ENCODE measurements around the gene DNAJB7.
"Not testable (repeated sequence)": the region's sequence is repeated elsewhere in the genome, so short reads cannot be mapped to it uniquely, and the experiment has no call there.

Gene DNAJB7

GRCh38 chr22:40844951-40845350 is 17.0 kb downstream of the DNAJB7 start:
- DNase-seq (ENCODE audit: low read depth): no peak

GRCh38 chr22:40838486-40838885 is 23.4 kb downstream of the DNAJB7 start:
- DNase-seq (ENCODE audit: low read depth): no peak

- DNase-seq (ENCODE audit: low read depth): no peak
These were observed 27.3 kb downstream of the DNAJB7 start for GRCh38 chr22:40834619-40835018.

GRCh38 chr22:40829131-40829530 is 32.8 kb downstream of the DNAJB7 start:
- DNase-seq (ENCODE audit: low read depth): no peak

- DNase-seq (ENCODE audit: low read depth): no peak
These were observed 34.8 kb downstream of the DNAJB7 start for GRCh38 chr22:40826984-40827741.

- DNase-seq (ENCODE audit: low read depth): not testable (repeated sequence)
These were observed 35.6 kb downstream of the DNAJB7 start for GRCh38 chr22:40826292-40826691.

- no peak for DNase-seq (ENCODE audit: low read depth)
These were observed 38.5 kb downstream of the DNAJB7 start for GRCh38 chr22:40823426-40823825.

GRCh38 chr22:40819599-40820140 is 42.2 kb downstream of the DNAJB7 start:
- DNase-seq (ENCODE audit: low read depth): no peak

GRCh38 chr22:40818747-40819598 is 42.9 kb downstream of the DNAJB7 start, which contains the start of gene SLC25A17:
SLC25A17 (minus strand) TSS chr22:40819346; CDS start chr22:40819248, 98 bp downstream.
- DNase-seq (ENCODE audit: low read depth): peak; percentile 63

GRCh38 chr22:40818192-40818746 is 43.6 kb downstream of the DNAJB7 start:
- DNase-seq (ENCODE audit: low read depth): peak; percentile 14

GRCh38 chr22:40817737-40818136 is 44.2 kb downstream of the DNAJB7 start:
- no peak for DNase-seq (ENCODE audit: low read depth)

GRCh38 chr22:40813912-40814315 is 48.0 kb downstream of the DNAJB7 start:
- DNase-seq (ENCODE audit: low read depth): peak; percentile 92
